HG03521 (cell line): Measurements from ENCODE around the gene OLR1.
"Not testable (repeated sequence)": the region's sequence is repeated elsewhere in the genome, so short reads cannot be mapped to it uniquely, and the experiment has no call there.

Source experiments
- ATAC-seq: cut with Tn5 transposase; IDR thresholded peaks from one replicate; pipeline ENCODE4 v1.9.1; 2021; ENCODE audit warnings: mild to moderate bottlenecking, moderate library complexity; ENCODE audit not compliant: unreplicated experiment

OLR1 gene

DNA sequence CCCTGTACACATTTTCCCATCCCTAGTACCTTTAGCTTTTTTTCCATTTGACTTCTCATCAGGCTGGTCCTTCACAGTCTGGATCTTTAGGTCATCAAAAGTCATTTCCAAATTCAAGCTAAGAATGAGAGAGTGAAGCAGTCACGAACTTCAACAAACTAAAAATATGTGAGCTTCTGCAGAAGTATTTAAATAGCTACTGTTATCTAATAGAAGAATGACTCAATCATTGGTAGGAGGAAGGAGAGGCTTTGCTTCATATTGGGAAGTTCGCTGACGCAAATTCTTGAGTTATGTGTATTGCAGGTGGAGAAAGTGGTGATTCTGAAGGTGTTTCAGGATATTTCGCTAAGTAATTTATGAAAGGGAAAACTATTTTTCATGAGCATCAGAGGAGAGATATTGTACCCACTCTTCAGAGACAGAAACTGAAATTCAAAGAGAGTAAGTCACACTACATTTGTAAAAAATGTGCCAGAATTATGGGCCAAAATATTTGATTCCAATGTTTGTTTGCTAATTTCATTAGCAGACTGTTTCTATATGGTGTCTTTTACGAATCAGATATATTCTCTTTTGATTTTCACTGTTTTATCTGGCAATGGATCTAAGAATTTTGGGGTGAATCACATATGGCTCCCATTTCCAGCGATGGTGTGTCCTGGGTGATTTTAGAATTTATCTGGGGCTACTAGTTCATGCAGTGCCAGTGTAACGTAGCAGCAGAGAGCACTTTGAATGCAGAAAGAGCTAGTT lies at the start of gene OLR1:
Gene OLR1, minus strand, starts transcription at position 160 of the 756 bp plus-strand sequence. Its CDS starts 55 bp downstream, at position 105.
- no peak for ATAC-seq

GRCh38 chr12:10220398-10221077 lies 48.6 kb upstream of the OLR1 start:
- ATAC-seq, result no peak

- ATAC-seq, result no peak
Observed at GRCh38 chr12:10218021-10218420, 46.1 kb upstream of the OLR1 start.

DNA sequence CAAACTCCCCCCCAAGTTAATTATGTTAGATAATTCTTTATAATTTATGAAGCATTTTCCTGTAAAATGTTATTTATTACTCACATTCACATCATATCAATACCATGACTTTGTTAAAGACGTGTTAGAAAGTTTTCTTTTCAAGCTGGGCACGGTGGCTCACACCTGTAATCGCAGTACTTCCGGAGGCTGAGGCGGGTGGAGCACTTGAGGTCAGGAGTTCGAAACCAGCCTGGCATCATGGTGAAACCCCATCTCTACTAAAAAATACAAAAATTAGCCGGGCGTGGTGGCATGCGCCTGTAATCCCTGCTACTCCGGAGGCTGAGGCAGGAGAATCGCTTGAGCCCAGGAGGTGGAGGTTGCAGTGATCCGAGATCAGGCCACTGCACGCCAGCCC lies 44.0 kb upstream of the OLR1 start:
- ATAC-seq, result not testable (repeated sequence)

GRCh38 chr12:10215436-10215835 lies 43.5 kb upstream of the OLR1 start:
- no peak for ATAC-seq

- ATAC-seq, result no peak
Observed at GRCh38 chr12:10214895-10215267, 42.9 kb upstream of the OLR1 start.

DNA sequence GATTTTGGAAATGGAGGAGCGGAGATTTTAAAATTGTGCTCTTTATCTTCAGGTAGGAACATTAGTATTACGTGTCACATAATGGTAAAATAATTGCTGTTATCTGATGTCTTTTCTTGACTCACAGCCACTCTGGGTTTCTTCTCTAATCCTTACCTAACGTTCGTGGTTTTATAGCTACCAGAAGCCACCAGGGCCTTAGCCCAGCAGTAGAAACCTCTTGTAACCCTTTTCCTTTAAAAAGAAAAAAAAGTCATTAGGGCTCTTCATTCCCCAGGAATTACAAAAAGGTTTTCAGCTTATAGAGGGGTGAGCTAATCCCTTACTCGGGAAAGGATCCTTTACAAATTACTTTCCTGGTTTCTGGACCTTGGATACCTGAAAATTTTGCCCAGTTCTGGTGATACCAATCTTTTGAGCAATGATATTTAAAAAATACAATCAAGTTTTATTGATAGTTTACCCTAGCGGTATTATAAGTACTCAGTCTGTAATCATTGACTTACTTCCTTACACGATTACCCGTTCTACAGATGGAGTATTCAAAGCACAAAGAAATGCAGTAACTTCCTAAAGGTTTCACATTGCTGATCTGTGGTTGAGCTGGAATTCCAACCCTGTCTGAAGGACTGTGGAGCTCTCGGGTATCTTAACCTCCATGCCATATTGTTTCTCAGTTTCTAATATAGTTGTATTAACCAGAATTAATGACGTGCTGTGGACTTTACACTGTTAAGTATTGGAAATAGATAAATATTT lies 42.4 kb upstream of the OLR1 start:
- no peak for ATAC-seq

- ATAC-seq, result peak; percentile 72
Observed at GRCh38 chr12:10213168-10214135, 41.5 kb upstream of the OLR1 start.

DNA sequence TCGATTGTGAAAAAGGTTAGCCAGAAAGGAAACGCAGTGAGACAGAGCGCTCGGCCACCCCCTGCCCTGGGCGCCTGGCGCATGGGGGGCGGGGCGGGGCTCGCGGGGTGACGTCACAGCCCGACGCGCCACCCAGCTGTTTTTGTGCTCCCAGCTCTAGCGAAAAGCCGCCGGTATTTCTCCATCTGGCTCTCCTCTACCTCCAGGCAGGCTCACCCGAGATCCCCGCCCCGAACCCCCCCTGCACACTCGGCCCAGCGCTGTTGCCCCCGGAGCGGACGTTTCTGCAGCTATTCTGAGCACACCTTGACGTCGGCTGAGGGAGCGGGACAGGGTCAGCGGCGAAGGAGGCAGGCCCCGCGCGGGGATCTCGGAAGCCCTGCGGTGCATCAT lies 40.8 kb upstream of the OLR1 start, which contains the start of gene GABARAPL1:
Gene GABARAPL1, plus strand, starts transcription at position 139 of the 393 bp plus-strand sequence. Its CDS starts 253 bp downstream, at position 392.
- ATAC-seq, result peak; percentile 47

- ATAC-seq, result peak; percentile 52
Observed at GRCh38 chr12:10211940-10212738, 40.2 kb upstream of the OLR1 start.

- ATAC-seq, result no peak
Observed at GRCh38 chr12:10211101-10211939, 39.4 kb upstream of the OLR1 start.

- no peak for ATAC-seq
Observed at GRCh38 chr12:10210225-10210624, 38.3 kb upstream of the OLR1 start.

DNA sequence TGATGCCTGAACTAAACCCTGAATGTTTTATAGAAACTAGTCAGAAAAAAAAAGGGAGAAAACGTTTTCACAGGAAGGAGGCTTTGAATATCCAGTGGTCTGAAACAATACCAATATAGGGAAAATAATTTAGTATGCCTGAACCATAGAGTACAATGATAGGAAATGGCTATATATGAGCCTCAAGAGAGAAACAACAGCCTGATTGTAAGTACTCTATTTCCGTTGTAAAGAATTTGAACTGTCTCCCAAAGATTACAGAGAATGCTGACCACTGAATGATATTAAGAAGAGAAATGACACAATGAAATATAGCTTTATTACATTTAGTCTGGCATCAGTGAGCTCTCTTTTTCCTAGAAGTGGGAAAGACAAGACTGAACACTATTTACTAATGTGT lies 35.2 kb upstream of the OLR1 start:
- ATAC-seq, result no peak

DNA sequence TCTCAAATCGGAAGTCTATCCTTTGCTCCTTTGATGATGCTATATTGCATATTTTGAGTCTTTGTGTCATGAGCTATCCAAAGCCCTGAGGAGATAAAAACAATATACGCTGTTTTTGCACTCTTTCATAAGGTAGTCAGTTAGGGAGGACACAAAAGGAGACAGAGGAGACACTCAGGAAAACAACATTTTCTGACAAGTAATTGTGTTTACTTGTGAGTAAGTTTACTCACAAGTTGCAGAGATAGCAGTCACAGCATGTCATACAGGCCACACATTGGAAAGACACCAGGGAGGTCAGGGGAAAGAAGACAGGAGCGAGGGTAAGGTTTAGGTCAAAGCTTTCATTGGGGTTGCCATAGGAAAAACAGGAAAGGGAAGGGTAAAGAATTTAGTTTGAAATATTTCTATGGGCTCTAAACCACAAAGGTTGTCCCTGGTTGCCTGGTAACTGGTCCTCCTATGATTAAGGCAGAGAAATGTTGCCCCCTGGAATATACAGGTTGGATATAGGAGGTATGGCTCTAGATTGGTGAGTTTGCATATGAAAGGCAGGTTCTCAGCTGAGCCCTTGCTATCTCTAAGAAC lies 33.4 kb upstream of the OLR1 start:
- ATAC-seq, result no peak

GRCh38 chr12:10204495-10204894 lies 32.6 kb upstream of the OLR1 start:
- ATAC-seq, result not testable (repeated sequence)

GRCh38 chr12:10197879-10198278 lies 25.9 kb upstream of the OLR1 start:
- no peak for ATAC-seq

- peak; percentile 75 for ATAC-seq
Observed at GRCh38 chr12:10196210-10196609, 24.3 kb upstream of the OLR1 start.

GRCh38 chr12:10194160-10194670 lies 22.3 kb upstream of the OLR1 start:
- ATAC-seq, result no peak
